Cardiac septum (tissue), 1 donor: ENCODE results near the gene GPRC6A. TPM values are rescaled to one million over a fixed set of nuclear protein-coding genes. Genes with fewer than 3 reads are reported as not detected.

Source experiments
- DNase-seq: peaks from one replicate; pipeline ENCODE4 v3.0.0-alpha.2; 2020; ENCODE audit warnings: low spot score
- intact Hi-C: fragments of 100-400 bp; cut with DNase I; formaldehyde crosslinking; loops from one replicate; pipeline ENCODE4 v1.14.0; 2022
- total RNA-seq: library from RNA; stranded (reverse); fragmentation: NEBNext Ultra II Directional; extraction: Animal tissue kit (Norgen Biotek cat#: 25700); gene quantifications from one replicate; pipeline ENCODE4 v1.2.1, GENCODE V29; 2021
- donor health status: DM: no; HTN: no; CAD: no.

Gene GPRC6A
- total RNA-seq, 1 donor from 2014 or later = not detected

- DNase-seq = no peak
- intact Hi-C loops = no loop called here
Observed at GRCh38 chr6:116799945-116800344, 28.9 kb downstream of the GPRC6A start.

GRCh38 chr6:116797585-116797984 lies 31.3 kb downstream of the GPRC6A start:
- no peak for DNase-seq
- intact Hi-C loops = no loop called here

GRCh38 chr6:116793224-116793623 lies 35.7 kb downstream of the GPRC6A start:
- intact Hi-C loops = no loop called here
- no peak for DNase-seq

GRCh38 chr6:116783852-116784251 lies 45.0 kb downstream of the GPRC6A start:
- intact Hi-C loops = loop anchor here (10.0 kb wide), 1 partner anchor 181 kb away; no protein-coding TSS in a partner anchor
- DNase-seq = no peak

GRCh38 chr6:116779573-116780164 lies 49.2 kb downstream of the GPRC6A start:
- DNase-seq = no peak
- intact Hi-C loops = loop anchor here (10.0 kb wide), 1 partner anchor 185 kb away; no protein-coding TSS in a partner anchor

DNA sequence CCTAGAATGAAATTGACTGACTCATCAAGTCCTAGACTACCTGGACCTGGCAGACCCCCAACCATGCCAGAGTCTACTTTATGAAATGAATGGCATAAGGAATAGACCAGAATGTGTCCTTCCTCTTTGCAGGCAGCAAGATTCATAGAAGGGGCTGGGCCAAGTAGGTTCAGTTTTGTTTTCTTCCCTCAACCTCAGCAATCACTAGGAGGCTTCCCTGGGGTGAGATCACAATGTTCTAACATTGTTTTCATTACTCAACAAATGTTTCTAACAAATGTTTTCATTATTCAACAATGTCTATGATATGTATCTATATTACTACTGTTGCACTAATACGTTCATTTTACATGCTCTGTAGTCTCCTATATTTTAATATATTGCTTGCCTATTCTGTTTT lies 55.0 kb downstream of the GPRC6A start:
- intact Hi-C loops = no loop called here
- DNase-seq = no peak

DNA sequence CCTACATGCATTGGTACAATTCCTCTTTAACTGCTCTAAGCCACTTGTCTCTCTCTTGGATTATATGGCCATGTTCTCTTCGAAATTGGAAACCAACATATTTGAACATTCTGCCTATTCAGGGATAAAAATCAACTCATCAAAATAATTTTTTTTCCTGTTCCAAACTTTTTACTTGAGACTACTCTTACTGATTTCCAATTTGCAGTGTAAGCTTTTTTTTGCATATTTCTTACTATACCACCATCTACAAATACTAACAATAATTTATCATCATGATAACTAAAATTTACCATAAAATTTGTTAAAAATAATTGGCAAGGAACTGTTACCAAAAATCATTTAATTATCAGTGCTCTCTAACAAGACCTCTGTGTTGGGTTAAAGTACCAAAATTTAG lies 56.4 kb downstream of the GPRC6A start:
- DNase-seq = no peak
- intact Hi-C loops = no loop called here

- intact Hi-C loops = loop anchor here (10.0 kb wide), 1 partner anchor 187 kb away; no protein-coding TSS in a partner anchor
- DNase-seq = no peak
Observed at GRCh38 chr6:116767715-116768114, 61.2 kb downstream of the GPRC6A start.

- intact Hi-C loops = loop anchor here (10.0 kb wide), 1 partner anchor 188 kb away; no protein-coding TSS in a partner anchor
Observed at GRCh38 chr6:116766506-116767176, 62.2 kb downstream of the GPRC6A start.

GRCh38 chr6:116764961-116765841 lies 63.7 kb downstream of the GPRC6A start, which contains the start of gene FAM162B:
TSS of gene FAM162B (minus strand) at chr6:116765719. CDS start at chr6:116765576, 143 bp downstream.
- DNase-seq = peak; percentile 76
- intact Hi-C loops = loop anchor here (10.0 kb wide), 1 partner anchor 190 kb away; no protein-coding TSS in a partner anchor

More at GRCh38 chr6:116766506-116767176, 62.2 kb downstream of the GPRC6A start:
- DNase-seq = no peak

- DNase-seq = peak; percentile 76
- intact Hi-C loops = loop anchor here (10.0 kb wide), 1 partner anchor 190 kb away; no protein-coding TSS in a partner anchor
Observed at GRCh38 chr6:116764629-116764960, 64.3 kb downstream of the GPRC6A start.

DNA sequence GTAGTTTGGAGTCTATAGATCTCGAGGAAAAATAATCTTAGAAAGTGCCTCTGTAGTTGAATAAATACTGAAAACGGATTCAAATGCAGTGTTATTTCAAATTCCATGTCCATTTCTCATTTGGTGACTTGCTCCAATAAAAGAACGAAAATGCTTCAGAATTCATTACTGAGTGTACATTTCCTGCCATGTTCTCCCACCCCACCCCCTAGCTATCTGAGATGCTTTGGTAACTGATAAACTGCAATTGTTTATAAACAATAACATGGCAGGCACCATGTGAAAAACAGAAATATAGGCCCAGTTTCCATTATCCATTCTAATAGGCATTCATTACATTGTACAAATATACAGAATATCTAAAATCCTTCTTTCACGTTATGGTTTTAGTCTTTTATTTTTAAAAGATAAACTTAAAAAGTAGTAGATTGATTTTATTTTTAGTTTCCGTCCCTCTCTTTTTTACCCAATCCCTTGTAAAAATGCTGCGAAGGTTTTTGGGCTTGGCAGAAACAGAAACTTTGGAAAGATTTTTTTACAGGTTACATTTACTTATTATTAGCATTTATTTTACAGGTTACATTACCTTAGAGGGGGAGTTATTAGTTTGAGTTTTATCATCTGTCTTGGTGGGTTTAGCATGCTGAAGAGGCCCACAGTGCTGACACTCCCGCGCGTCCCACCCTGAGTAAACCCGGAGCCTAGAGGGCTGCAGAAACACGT lies 64.8 kb downstream of the GPRC6A start:
- intact Hi-C loops = loop anchor here (10.0 kb wide), 1 partner anchor 191 kb away; no protein-coding TSS in a partner anchor
- no peak for DNase-seq

DNA sequence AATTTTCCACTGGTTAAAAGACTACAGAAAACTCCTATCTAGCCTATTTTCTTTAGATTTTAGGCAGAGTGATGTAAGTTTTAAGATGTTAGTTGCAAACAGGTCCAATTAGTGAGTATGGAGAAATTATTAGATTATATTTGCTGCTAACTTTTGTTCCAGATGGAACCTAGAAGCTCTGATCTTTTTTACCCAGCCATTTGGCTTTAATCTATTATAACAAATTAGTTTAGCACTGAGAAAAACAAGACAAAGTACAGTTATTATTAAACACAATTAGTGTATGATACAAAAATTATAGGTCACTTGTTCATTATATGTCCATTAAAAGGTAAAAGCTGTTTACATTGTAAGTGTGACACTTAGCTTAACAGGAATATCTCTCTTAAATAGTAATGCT lies 65.8 kb downstream of the GPRC6A start:
- intact Hi-C loops = loop anchor here (10.0 kb wide), 1 partner anchor 192 kb away; no protein-coding TSS in a partner anchor
- no peak for DNase-seq

- intact Hi-C loops = loop anchor here (10.0 kb wide), 1 partner anchor 193 kb away; no protein-coding TSS in a partner anchor
- no peak for DNase-seq
Observed at GRCh38 chr6:116762235-116762634, 66.6 kb downstream of the GPRC6A start.

DNA sequence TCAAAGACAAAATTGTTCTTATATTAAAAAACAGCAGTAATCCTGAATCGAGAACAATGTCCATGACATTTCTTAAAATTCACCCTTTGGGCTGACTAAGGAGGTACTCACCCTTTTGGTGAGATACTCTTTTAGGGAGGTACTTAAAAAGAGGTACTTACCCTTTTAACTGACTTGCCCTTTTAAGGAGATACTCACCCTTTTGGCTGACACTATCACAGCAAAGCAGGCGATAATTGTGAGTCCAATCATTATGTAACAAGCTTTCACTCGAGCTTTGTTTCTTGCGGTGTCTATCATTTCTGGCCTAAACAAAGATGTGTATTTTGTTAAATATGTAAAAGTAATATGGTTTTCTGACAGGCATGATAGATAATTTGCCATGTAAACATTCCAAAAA lies 67.1 kb downstream of the GPRC6A start:
- DNase-seq = no peak
- intact Hi-C loops = loop anchor here (10.0 kb wide), 1 partner anchor 193 kb away; no protein-coding TSS in a partner anchor

GRCh38 chr6:116745176-116745575 lies 83.7 kb downstream of the GPRC6A start:
- intact Hi-C loops = no loop called here
- no peak for DNase-seq
